ENCODE results near the gene GAPT. TPM values are rescaled to one million over a fixed set of nuclear protein-coding genes. Genes with fewer than 3 reads are reported as not detected.

Gene GAPT
- 0.43 TPM for total RNA-seq
- long read RNA-seq, partial matches to known transcripts: 0 of 1 reads
- long read RNA-seq, other reads (novel, unspliced or antisense): 0 of 1 reads

DNA sequence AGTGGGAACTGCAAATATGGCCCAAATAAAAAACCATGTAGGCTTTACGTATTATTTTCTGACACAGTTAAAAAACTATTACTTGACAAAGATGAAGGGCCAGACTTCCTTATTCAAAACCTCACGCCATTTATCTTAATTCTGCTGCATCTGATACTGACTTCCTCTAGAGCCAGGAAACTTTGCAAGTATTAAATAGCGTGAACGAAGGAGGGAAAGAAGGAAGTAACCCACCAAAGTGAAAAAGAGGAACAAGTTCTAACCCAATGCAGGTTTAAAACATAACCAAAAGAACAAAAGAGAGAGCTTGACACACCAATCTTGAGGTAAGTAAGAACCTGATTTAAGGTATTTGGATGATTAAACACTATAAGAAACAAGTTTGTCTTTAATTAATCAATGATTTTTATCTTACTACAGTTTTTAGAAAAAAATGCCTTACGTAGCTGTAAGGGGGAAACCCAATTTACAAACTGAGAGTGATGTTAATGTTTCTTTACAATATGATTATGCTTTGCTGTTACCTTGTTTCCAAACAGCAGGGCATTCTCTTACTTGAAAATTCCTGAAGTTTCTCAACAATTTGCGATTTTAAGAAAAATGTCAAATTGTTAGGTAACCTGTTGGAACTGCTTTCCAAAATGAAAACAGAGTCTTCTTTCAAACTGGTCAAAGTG is at the start of gene GAPT:
Gene GAPT (plus strand): TSS at position 220 of the 677 bp plus-strand sequence. CDS start 3,102 bp downstream, outside the sequence.
- DNase-seq (no peak), ATAC-seq (ENCODE audit: poor library complexity) (no peak)
- intact Hi-C loops (cut with DNase I): loop anchor here (10.0 kb wide), 1 partner anchor 223 kb away; no protein-coding TSS in a partner anchor

DNA sequence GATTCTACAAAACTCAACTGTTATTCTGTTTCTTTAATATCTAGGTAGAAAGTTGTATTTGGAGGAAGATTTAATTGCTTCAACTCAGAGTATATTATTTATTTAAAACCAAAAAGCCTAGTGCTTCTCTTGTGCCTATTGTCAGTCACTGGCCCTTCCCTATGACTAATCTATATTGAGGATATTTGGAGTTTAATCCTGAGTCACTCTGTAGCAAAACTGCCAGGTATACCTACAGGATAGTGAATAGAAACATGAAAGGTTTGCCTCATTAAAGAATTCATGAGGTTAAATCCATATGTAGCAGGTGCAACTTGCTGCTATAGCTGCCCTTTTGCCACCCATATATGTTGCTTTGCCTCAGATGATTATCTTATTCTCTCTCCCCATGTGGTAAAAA is 46.4 kb upstream of the GAPT start:
- ATAC-seq (ENCODE audit: poor library complexity): no peak
- no peak for DNase-seq
- intact Hi-C loops (cut with DNase I): no loop called here

GRCh38 chr5:58446024-58446423 is 45.2 kb upstream of the GAPT start:
- intact Hi-C loops (cut with DNase I): no loop called here

DNA sequence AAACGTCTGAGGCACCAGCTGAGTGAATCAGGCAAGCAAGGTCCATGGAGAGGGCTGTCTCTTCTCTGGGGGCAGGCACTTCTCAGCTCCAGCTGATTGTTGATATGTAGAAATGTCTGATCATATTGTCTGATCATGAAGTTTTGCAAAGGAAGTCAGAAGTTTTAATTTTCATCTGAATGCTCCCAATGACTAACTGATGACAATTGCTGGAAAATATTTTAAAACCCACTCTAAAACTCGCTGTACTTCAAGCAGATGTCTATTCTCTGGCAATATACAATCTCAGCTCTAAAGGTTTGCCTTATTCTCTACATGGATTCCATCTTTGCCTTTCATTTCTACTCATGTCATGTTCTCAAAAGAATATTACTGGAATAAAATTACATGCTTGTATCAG is 44.0 kb upstream of the GAPT start:
- ATAC-seq (ENCODE audit: poor library complexity) (no peak), DNase-seq (no peak)
- intact Hi-C loops (cut with DNase I): no loop called here

More at GRCh38 chr5:58446024-58446423, 45.2 kb upstream of the GAPT start:
- ATAC-seq (ENCODE audit: poor library complexity) (no peak), DNase-seq (no peak)

GRCh38 chr5:58450018-58450417 is 41.2 kb upstream of the GAPT start:
- intact Hi-C loops (cut with DNase I): loop anchor here (10.0 kb wide), 3 partner anchors 85 to 375 kb away; no protein-coding TSS in a partner anchor
- no peak for DNase-seq
- ATAC-seq (ENCODE audit: poor library complexity): no peak

- intact Hi-C loops (cut with DNase I): loop anchor here (10.0 kb wide), 3 partner anchors 86 to 376 kb away; no protein-coding TSS in a partner anchor
- no peak for DNase-seq
- no peak for ATAC-seq (ENCODE audit: poor library complexity)
Measured at GRCh38 chr5:58450811-58451629, 40.2 kb upstream of the GAPT start.

GRCh38 chr5:58451732-58452565 is 39.3 kb upstream of the GAPT start:
- no peak for ATAC-seq (ENCODE audit: poor library complexity)
- DNase-seq: no peak
- intact Hi-C loops (cut with DNase I): loop anchor here (10.0 kb wide), 3 partner anchors 87 to 377 kb away; no protein-coding TSS in a partner anchor

- no peak for DNase-seq
- intact Hi-C loops (cut with DNase I): loop anchor here (10.0 kb wide), 3 partner anchors 88 to 378 kb away; no protein-coding TSS in a partner anchor
- no peak for ATAC-seq (ENCODE audit: poor library complexity)
Measured at GRCh38 chr5:58452566-58453258, 38.5 kb upstream of the GAPT start.

DNA sequence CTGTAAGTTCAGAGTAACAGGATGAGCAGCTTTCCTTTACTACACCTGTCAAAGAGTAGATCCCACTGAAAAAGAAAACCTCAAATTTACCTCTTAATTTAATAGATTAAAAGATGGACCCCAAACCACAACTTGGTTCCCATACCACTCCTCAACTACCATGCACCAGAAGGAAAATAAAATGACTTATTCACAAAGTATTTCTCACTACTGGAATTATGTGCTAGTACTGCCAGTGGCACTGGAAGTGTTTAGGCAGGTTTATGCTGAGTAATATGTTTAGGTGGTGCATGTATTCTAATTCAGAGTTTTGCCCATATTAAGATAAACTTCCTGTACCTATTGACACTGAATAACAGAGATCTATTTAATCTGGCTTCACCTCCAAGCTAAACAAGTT is 37.9 kb upstream of the GAPT start:
- ATAC-seq (ENCODE audit: poor library complexity) (no peak), DNase-seq (no peak)
- intact Hi-C loops (cut with DNase I): loop anchor here (10.0 kb wide), 3 partner anchors 89 to 379 kb away; no protein-coding TSS in a partner anchor

GRCh38 chr5:58454025-58454424 is 37.2 kb upstream of the GAPT start:
- DNase-seq: no peak
- intact Hi-C loops (cut with DNase I): loop anchor here (10.0 kb wide), 3 partner anchors 89 to 379 kb away; no protein-coding TSS in a partner anchor
- ATAC-seq (ENCODE audit: poor library complexity): no peak

- no peak for DNase-seq
- intact Hi-C loops (cut with DNase I): loop anchor here (10.0 kb wide), 3 partner anchors 90 to 380 kb away; no protein-coding TSS in a partner anchor
- no peak for ATAC-seq (ENCODE audit: poor library complexity)
Measured at GRCh38 chr5:58455066-58455465, 36.2 kb upstream of the GAPT start.

- no peak for DNase-seq
- no peak for ATAC-seq (ENCODE audit: poor library complexity)
- intact Hi-C loops (cut with DNase I): loop anchor here (10.0 kb wide), 3 partner anchors 91 to 381 kb away; no protein-coding TSS in a partner anchor
Measured at GRCh38 chr5:58455480-58455879, 35.8 kb upstream of the GAPT start.

DNA sequence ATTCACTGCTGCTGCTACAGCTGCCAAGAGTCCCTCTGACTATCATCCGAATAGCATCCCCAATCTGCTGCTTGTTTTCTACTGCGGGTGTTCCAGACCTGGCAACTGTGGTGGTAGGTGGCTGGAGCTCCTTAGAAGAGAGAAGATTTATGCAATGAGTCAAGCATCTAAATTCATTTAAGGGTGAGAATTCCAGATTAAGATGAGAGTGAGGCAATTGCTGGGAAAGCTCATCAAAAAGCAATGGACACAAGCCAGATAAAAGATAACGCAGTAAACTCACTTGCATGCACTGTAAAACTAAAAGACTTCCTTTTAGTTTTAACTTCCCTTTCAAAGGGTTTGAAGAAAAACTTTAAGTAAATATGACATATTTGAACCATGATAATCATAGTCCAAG is 35.2 kb upstream of the GAPT start:
- ATAC-seq (ENCODE audit: poor library complexity) (no peak), DNase-seq (no peak)
- intact Hi-C loops (cut with DNase I): loop anchor here (10.0 kb wide), 3 partner anchors 91 to 381 kb away; no protein-coding TSS in a partner anchor

- intact Hi-C loops (cut with DNase I): loop anchor here (10.0 kb wide), 3 partner anchors 92 to 382 kb away; no protein-coding TSS in a partner anchor
- DNase-seq (no peak), ATAC-seq (ENCODE audit: poor library complexity) (no peak)
Measured at GRCh38 chr5:58456486-58456885, 34.7 kb upstream of the GAPT start.

DNA sequence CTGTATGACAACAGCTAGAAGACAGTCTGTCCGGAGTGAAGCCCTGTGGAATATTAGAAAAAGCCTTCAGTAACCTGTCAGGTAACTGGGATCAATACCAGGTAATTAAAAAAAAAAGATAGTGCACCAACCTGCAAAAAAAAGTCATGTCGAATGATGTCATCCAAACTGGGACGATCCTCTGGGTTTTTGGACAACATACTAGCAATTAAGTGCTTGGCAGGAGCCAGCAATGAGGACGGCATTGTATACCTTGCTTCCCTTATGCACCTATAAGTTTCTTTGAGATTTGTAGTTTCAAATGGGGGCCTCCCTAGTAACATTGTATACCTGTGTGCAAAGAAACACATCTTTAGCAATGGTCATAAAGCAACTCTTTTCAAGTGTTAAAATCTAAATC is 34.2 kb upstream of the GAPT start:
- intact Hi-C loops (cut with DNase I): loop anchor here (10.0 kb wide), 3 partner anchors 92 to 382 kb away; no protein-coding TSS in a partner anchor
- ATAC-seq (ENCODE audit: poor library complexity) (no peak), DNase-seq (no peak)

DNA sequence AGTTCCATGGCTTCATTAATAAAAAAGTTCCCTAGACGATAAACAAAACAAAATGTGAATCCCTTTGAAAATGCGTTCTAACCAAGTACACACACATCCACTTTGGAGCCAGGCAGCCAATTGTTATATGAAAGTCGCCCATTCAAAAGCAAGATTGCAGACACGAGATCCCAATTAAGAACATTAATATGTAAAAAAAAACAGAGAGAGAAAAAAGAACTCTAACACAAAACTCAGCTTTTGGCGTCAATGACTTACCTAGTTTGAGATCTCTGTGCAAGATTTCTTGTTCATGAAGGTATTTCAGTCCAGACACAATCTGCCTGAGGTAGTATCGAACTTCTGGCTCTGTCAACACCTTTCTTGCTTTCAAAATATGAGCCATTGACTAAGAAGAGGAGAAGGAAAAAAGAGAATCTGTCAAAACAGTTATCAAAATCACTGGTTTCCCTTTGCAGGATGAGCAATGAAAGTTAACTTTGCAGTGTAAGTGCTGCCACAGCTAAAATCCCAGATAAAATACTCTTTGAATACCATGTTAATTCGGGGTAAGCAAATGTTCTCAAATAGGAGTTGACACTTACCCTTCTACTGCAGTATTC is 33.0 kb upstream of the GAPT start:
- DNase-seq (no peak), ATAC-seq (ENCODE audit: poor library complexity) (no peak)
- intact Hi-C loops (cut with DNase I): loop anchor here (10.0 kb wide), 3 partner anchors 93 to 383 kb away; no protein-coding TSS in a partner anchor

- no peak for ATAC-seq (ENCODE audit: poor library complexity)
- DNase-seq: no peak
- intact Hi-C loops (cut with DNase I): loop anchor here (10.0 kb wide), 3 partner anchors 94 to 384 kb away; no protein-coding TSS in a partner anchor
Measured at GRCh38 chr5:58458743-58459145, 32.5 kb upstream of the GAPT start.

Data from Right ventricle myocardium superior (tissue), 1 donor.